DOHH2 (cell line): Measurements from ENCODE around the gene NOD1.

Experiments used
- H3F3A ChIP-seq: fragments of 200-600 bp; sonication (generic), shearing (Covaris generic); 2 replicates; pipeline ENCODE4 v1.6.0; 2016; ENCODE audit warnings: antibody characterized with exemption, mild to moderate bottlenecking; ENCODE audit not compliant: control insufficient read depth, insufficient read depth
- H3K27ac ChIP-seq: fragments of 200-600 bp; sonication (generic); 2 replicates; pipeline ENCODE4 v1.5.1; 2014; ENCODE audit warnings: low read depth, mild to moderate bottlenecking, low read length, moderate library complexity
- H3K27me3 ChIP-seq: fragments of 200-600 bp; sonication (generic); 2 replicates; pipeline ENCODE4 v1.6.1; 2014; ENCODE audit warnings: mild to moderate bottlenecking, low read length, mixed read lengths; ENCODE audit not compliant: control insufficient read depth
- H3K36me3 ChIP-seq: fragments of 200-600 bp; sonication (generic); 2 replicates; pipeline ENCODE4 v1.6.1; 2014; ENCODE audit warnings: mild to moderate bottlenecking, low read length, moderate library complexity, mixed read lengths; ENCODE audit not compliant: control insufficient read depth
- H3K4me1 ChIP-seq: fragments of 200-600 bp; sonication (generic); 2 replicates; pipeline ENCODE4 v1.6.1; 2014; ENCODE audit warnings: mild to moderate bottlenecking, low read length, mixed read lengths; ENCODE audit not compliant: control insufficient read depth
- H3K4me2 ChIP-seq: fragments of 200-600 bp; sonication (generic); 2 replicates; pipeline ENCODE4 v1.6.0; 2014; ENCODE audit warnings: mild to moderate bottlenecking, low read length, moderate library complexity
- H3K4me3 ChIP-seq: fragments of 200-600 bp; sonication (generic); 2 replicates; pipeline ENCODE4 v1.5.1; 2014; ENCODE audit warnings: mild to moderate bottlenecking, low read length, mixed read lengths
- H3K79me2 ChIP-seq: fragments of 200-600 bp; sonication (generic); 2 replicates; pipeline ENCODE4 v1.6.1; 2014; ENCODE audit warnings: mild to moderate bottlenecking, low read length, mixed read lengths; ENCODE audit not compliant: control insufficient read depth
- H3K9me2 ChIP-seq: fragments of 200-600 bp; sonication (generic); replicated peaks from 2 replicates; pipeline ENCODE4 v1.6.1; 2014; ENCODE audit warnings: mild to moderate bottlenecking, low read length, mixed read lengths; ENCODE audit not compliant: control insufficient read depth
- H3K9me3 ChIP-seq: fragments of 200-600 bp; sonication (generic); 2 replicates; pipeline ENCODE4 v1.6.1; 2014; ENCODE audit warnings: antibody characterized with exemption, low read length, mixed read lengths; ENCODE audit not compliant: control insufficient read depth, insufficient read depth
- H4K20me1 ChIP-seq: fragments of 200-600 bp; sonication (generic); 2 replicates; pipeline ENCODE4 v1.6.0; 2014; ENCODE audit warnings: low read depth, mild to moderate bottlenecking, antibody characterized with exemption, low read length, moderate library complexity; ENCODE audit not compliant: control insufficient read depth, insufficient read depth
- CTCF ChIP-seq: fragments of 200-600 bp; sonication (generic); IDR thresholded peaks from one replicate; pipeline ENCODE4 v1.5.1; 2014; ENCODE audit warnings: antibody characterized with exemption, mild to moderate bottlenecking, low read depth, low read length; ENCODE audit not compliant: poor library complexity, severe bottlenecking
- EZH2phosphoT487 ChIP-seq: fragments of 200-600 bp; sonication (generic); IDR thresholded peaks from 2 replicates; pipeline ENCODE4 v1.6.1; 2017; ENCODE audit warnings: borderline replicate concordance, mild to moderate bottlenecking, antibody characterized with exemption, low read length, moderate library complexity, mixed read lengths

The NOD1 gene

GRCh38 chr7:30524545-30524944 lies 46.0 kb upstream of the NOD1 start:
- Histone ChIP-seq H3K79me2 (no peaks in the 10 kb centered on the region), H3K4me3 (no peak overlapping the region), H3K4me1 (peaks cover 16% of the 10 kb centered on the region), H3K27ac (no peak overlapping the region), H3K36me3 (no peaks in the 10 kb centered on the region), H3F3A (no peaks in the 10 kb centered on the region), H3K9me2 (no peaks in the 10 kb centered on the region), H3K9me3 (no peaks in the 10 kb centered on the region), H3K27me3 (peaks cover 12% of the 10 kb centered on the region), H4K20me1 (no peaks in the 10 kb centered on the region), H3K4me2 (no peak overlapping the region)
- TF ChIP-seq EZH2phosphoT487 (no peak), CTCF (no peak)

- no peaks in the 10 kb centered on the region for H3K9me3 ChIP-seq
- H3K4me1 ChIP-seq, result peaks cover 16% of the 10 kb centered on the region
- H3K79me2 ChIP-seq, result no peaks in the 10 kb centered on the region
- no peaks in the 10 kb centered on the region for H3K9me2 ChIP-seq
- H3K27ac ChIP-seq, result no peak overlapping the region
- no peak overlapping the region for H3K4me2 ChIP-seq
- H3F3A ChIP-seq, result no peaks in the 10 kb centered on the region; the same call in 1 of the 2 replicates
- peaks cover 7% of the 10 kb centered on the region for H3K27me3 ChIP-seq
- no peaks in the 10 kb centered on the region for H4K20me1 ChIP-seq
- TF ChIP-seq EZH2phosphoT487 (no peak), CTCF (no peak)
- H3K4me3 ChIP-seq, result no peak overlapping the region
- no peaks in the 10 kb centered on the region for H3K36me3 ChIP-seq
These were observed 44.9 kb upstream of the NOD1 start for GRCh38 chr7:30523466-30523865.

GRCh38 chr7:30522159-30522558 lies 43.6 kb upstream of the NOD1 start:
- Histone ChIP-seq H3K9me3 (no peaks in the 10 kb centered on the region), H4K20me1 (no peaks in the 10 kb centered on the region)
- TF ChIP-seq CTCF (no peak), EZH2phosphoT487 (no peak)

More at GRCh38 chr7:30522159-30522558, 43.6 kb upstream of the NOD1 start:
- H3K9me2 ChIP-seq, result no peaks in the 10 kb centered on the region
- H3K36me3 ChIP-seq, result no peaks in the 10 kb centered on the region
- H3K27ac ChIP-seq, result no peak overlapping the region
- peaks cover 16% of the 10 kb centered on the region for H3K4me1 ChIP-seq
- no peaks in the 10 kb centered on the region; the same call in 1 of the 2 replicates for H3F3A ChIP-seq
- H3K27me3 ChIP-seq, result no peaks in the 10 kb centered on the region
- H3K4me3 ChIP-seq, result no peak overlapping the region
- H3K79me2 ChIP-seq, result no peaks in the 10 kb centered on the region
- H3K4me2 ChIP-seq, result no peak overlapping the region
